PC-9 (cell line): ENCODE results near the gene FNDC1. TPM values are rescaled to one million over a fixed set of nuclear protein-coding genes. Genes with fewer than 3 reads are reported as not detected.

Experiments used
- BruUV-seq: library from RNA; stranded (reverse); fragments of 400-500 nt; replicated peaks from 2 replicates; lab custom pipeline; 2021; lab: Mats Ljungman, UMichigan
- CTCF ChIA-PET: fragments of 300-600 bp; sonication (Branson Sonifier 250); formaldehyde crosslinking; loops from one replicate; lab custom pipeline; 2022; ENCODE audit warnings: antibody characterized with exemption; lab: Charles Lee
- POLR2A ChIA-PET: fragments of 300-600 bp; sonication (Branson Sonifier 250); formaldehyde crosslinking; loops from one replicate; lab custom pipeline; 2022; ENCODE audit warnings: antibody characterized with exemption; ENCODE audit not compliant: unreplicated experiment; lab: Charles Lee
- DNase-seq, 2 experiments: peaks; one replicate each; pipeline versions ENCODE4 v3.0.0 to v3.0.0-alpha.2; 2015 to 2022; ENCODE audit warnings: mixed read lengths in 1 of 2
- H2AFZ ChIP-seq: fragments of 200-600 bp; sonication (generic); 2 replicates; pipeline ENCODE4 v1.8.1; 2017; ENCODE audit warnings: antibody characterized with exemption
- H3F3A ChIP-seq: fragments of 200-600 bp; sonication (generic); 2 replicates; pipeline ENCODE4 v1.8.1; 2017; ENCODE audit warnings: antibody characterized with exemption, mild to moderate bottlenecking, low read depth; ENCODE audit not compliant: insufficient read depth
- H3K27ac ChIP-seq: fragments of 200-600 bp; sonication (generic); 2 replicates; pipeline ENCODE4 v1.6.1; 2016; ENCODE audit warnings: mixed run types
- H3K27me3 ChIP-seq: fragments of 200-600 bp; sonication (generic); 2 replicates; pipeline ENCODE4 v1.6.1; 2016; ENCODE audit warnings: low read depth, mixed run types; ENCODE audit not compliant: insufficient read depth
- H3K36me3 ChIP-seq: fragments of 200-600 bp; sonication (generic); 2 replicates; pipeline ENCODE4 v1.6.1; 2016; ENCODE audit warnings: low read depth, mixed run types
- H3K4me1 ChIP-seq: fragments of 200-600 bp; sonication (generic); replicated peaks from 2 replicates; pipeline ENCODE4 v1.6.1; 2016; ENCODE audit warnings: mixed run types; ENCODE audit not compliant: insufficient read depth
- H3K4me2 ChIP-seq: fragments of 200-600 bp; sonication (generic); 2 replicates; pipeline ENCODE4 v1.6.1; 2017; ENCODE audit warnings: mixed run types
- H3K4me3 ChIP-seq: fragments of 200-600 bp; sonication (generic); 2 replicates; pipeline ENCODE4 v1.6.1; 2016; ENCODE audit warnings: mixed run types
- H3K79me2 ChIP-seq: fragments of 200-600 bp; sonication (generic); 2 replicates; pipeline ENCODE4 v1.6.1; 2017; ENCODE audit warnings: low read depth, mixed run types
- H3K9me2 ChIP-seq: fragments of 200-600 bp; sonication (generic); 2 replicates; pipeline ENCODE4 v1.8.1; 2017; ENCODE audit warnings: mild to moderate bottlenecking; ENCODE audit not compliant: insufficient read depth
- H3K9me3 ChIP-seq: fragments of 200-600 bp; sonication (generic); 2 replicates; pipeline ENCODE4 v1.8.1; 2016; ENCODE audit warnings: low read depth; ENCODE audit not compliant: insufficient read depth
- H4K20me1 ChIP-seq: fragments of 200-600 bp; sonication (generic); 2 replicates; pipeline ENCODE4 v1.8.1; 2017; ENCODE audit not compliant: insufficient read depth
- CTCF ChIP-seq: fragments of 200-600 bp; sonication (generic); conservative IDR thresholded peaks from 2 replicates; pipeline ENCODE4 v1.6.1; 2017; ENCODE audit warnings: mixed run types, antibody characterized with exemption, mild to moderate bottlenecking, moderate library complexity
- EZH2 ChIP-seq: fragments of 200-600 bp; sonication (generic); IDR thresholded peaks from 2 replicates; pipeline ENCODE4 v1.8.0; 2017; ENCODE audit warnings: antibody characterized with exemption, low read depth
- intact Hi-C: fragments of 100-400 bp; cut with micrococcal nuclease; formaldehyde crosslinking; loops from one replicate; pipeline ENCODE4 v1.10.0; 2022; ENCODE audit not compliant: unreplicated experiment
- total RNA-seq: library from RNA; stranded (reverse); gene quantifications from 2 replicates; pipeline ENCODE4 v1.2.3, GENCODE V29; 2021

Gene FNDC1
- total RNA-seq, 1 experiment from 2014 or later, result not detected

- Histone ChIP-seq H4K20me1 (no peaks in the 10 kb centered on the region), H3K36me3 (no peaks in the 10 kb centered on the region), H2AFZ (no peak overlapping the region), H3F3A (no peaks in the 10 kb centered on the region), H3K27ac (no peak overlapping the region), H3K79me2 (no peaks in the 10 kb centered on the region), H3K4me1 (no peaks in the 10 kb centered on the region), H3K9me3 (no peaks in the 10 kb centered on the region), H3K27me3 (peaks cover 28% of the 10 kb centered on the region), H3K4me3 (no peak overlapping the region), H3K9me2 (no peaks in the 10 kb centered on the region), H3K4me2 (no peak overlapping the region)
- TF ChIP-seq CTCF (no peak), EZH2 (no peak)
- POLR2A ChIA-PET, result no interaction called here
- intact Hi-C loops, result no loop called here
- CTCF ChIA-PET, result no interaction called here
- DNase-seq, result no peak
- BruUV-seq, result no TSS peak
These were observed 143.8 kb downstream of the FNDC1 start for GRCh38 chr6:159313018-159313417.

GRCh38 chr6:159315562-159315961 is 146.4 kb downstream of the FNDC1 start:
- DNase-seq, result no peak
- Histone ChIP-seq H3K4me2 (no peak overlapping the region), H4K20me1 (no peaks in the 10 kb centered on the region), H3K4me3 (no peak overlapping the region), H3K9me3 (no peaks in the 10 kb centered on the region), H3K27ac (no peak overlapping the region), H3K79me2 (no peaks in the 10 kb centered on the region), H3K36me3 (no peaks in the 10 kb centered on the region), H3K9me2 (no peaks in the 10 kb centered on the region), H3K4me1 (no peaks in the 10 kb centered on the region), H3K27me3 (peaks cover 30% of the 10 kb centered on the region), H3F3A (no peaks in the 10 kb centered on the region), H2AFZ (no peak overlapping the region)
- TF ChIP-seq EZH2 (no peak), CTCF (no peak)
- ChIA-PET CTCF (no interaction called here), POLR2A (no interaction called here)
- BruUV-seq, result no TSS peak
- intact Hi-C loops, result no loop called here

- CTCF ChIA-PET, result no interaction called here
- intact Hi-C loops, result no loop called here
These were observed 148.2 kb downstream of the FNDC1 start for GRCh38 chr6:159317430-159317829.

More at GRCh38 chr6:159317430-159317829, 148.2 kb downstream of the FNDC1 start:
- Histone ChIP-seq H3K4me2 (no peak overlapping the region), H3K9me3 (no peaks in the 10 kb centered on the region), H3K4me3 (no peak overlapping the region), H2AFZ (no peak overlapping the region), H4K20me1 (no peaks in the 10 kb centered on the region), H3K36me3 (no peaks in the 10 kb centered on the region), H3K79me2 (no peaks in the 10 kb centered on the region), H3K4me1 (no peaks in the 10 kb centered on the region), H3K9me2 (no peaks in the 10 kb centered on the region), H3K27ac (no peak overlapping the region), H3F3A (no peaks in the 10 kb centered on the region), H3K27me3 (peaks cover 47% of the 10 kb centered on the region)
- no peak for DNase-seq
- POLR2A ChIA-PET, result no interaction called here
- TF ChIP-seq EZH2 (no peak), CTCF (no peak)
- BruUV-seq, result no TSS peak
